ENCODE measurements around the gene AAK1.
"Not testable (repeated sequence)": the region's sequence is repeated elsewhere in the genome, so short reads cannot be mapped to it uniquely, and the experiment has no call there.

Gene AAK1

DNA sequence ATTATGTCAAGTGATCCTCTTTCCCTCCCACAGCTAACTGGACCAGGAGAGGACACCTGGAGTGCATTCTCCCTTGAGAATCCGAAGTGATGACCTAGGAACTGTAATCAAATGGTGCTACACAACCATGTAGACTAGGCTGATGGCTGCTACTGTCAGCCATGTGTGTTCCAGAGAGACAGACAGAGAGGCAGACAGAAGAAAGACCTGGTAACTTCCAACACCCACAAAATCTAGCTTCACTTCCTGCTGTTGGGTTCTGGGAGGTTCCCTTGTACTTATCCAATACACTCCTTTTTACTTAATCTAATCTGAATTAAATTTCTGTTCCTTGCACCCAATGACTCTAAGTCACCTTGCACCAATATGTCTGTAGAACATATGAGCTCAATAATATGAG lies 72.3 kb downstream of the AAK1 start:
- no peak for DNase-seq

GRCh38 chr2:69570474-69570873 lies 73.1 kb downstream of the AAK1 start:
- no peak for DNase-seq

GRCh38 chr2:69567909-69568300 lies 75.6 kb downstream of the AAK1 start:
- DNase-seq = no peak

GRCh38 chr2:69567157-69567908 lies 76.2 kb downstream of the AAK1 start:
- DNase-seq = no peak

DNA sequence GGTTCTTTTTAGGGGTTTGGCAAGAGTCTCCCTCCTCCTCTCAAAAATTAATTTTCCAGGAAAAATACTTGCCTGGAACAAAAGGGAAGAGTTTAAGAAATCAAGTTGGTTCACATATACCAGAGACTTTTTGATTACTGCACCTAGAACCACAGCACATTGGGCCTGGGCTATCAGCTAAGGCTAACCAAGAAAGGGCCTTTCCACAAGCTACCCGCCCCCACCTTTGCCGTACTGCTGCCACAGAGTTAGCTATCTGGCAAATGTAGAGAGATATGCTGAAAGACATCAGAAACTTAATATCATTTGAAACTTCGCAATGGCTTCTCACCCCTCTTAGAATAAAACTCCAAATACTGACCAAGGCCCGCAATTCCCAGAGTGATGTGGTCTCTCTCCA lies 76.9 kb downstream of the AAK1 start:
- no peak for DNase-seq

- DNase-seq = no peak
Measured at GRCh38 chr2:69565431-69565839, 78.1 kb downstream of the AAK1 start.

- no peak for DNase-seq
Measured at GRCh38 chr2:69564604-69565003, 78.9 kb downstream of the AAK1 start.

- no peak for DNase-seq
Measured at GRCh38 chr2:69563021-69563420, 80.5 kb downstream of the AAK1 start.

DNA sequence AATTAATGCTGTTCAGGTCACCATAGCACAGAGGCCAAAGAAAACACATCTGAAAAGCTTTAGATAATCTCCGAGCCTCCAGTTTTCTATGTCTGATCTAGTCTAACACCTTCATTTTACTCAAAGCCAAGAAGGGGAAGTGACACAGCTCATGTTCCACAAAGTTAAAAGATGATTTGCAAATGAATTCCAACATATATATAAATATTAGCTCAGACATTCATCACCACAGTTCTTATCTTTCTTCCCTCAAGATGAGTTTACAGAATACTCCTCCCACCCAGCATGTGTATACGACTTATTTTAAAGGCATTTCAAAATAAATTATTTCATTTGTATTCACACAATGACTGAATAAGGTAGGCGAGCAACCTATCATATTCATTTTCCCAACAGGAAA lies 82.4 kb downstream of the AAK1 start:
- no peak for DNase-seq

DNA sequence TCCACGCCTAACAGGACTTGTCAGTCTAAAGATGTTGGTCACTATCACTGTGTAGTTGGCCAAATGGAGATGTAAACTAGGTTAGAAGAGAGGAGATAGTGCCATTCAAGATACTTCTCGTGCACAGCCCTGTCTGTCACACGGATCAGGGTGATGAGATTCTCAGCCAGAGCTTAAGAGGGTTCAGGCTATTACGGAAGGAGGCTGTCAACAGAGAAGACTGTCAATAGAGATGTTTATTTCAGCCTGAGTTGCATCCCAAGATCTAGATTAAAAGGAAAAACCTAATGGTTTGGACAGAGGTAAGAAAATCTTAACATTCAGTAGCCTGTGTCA lies 83.4 kb downstream of the AAK1 start:
- DNase-seq = no peak

GRCh38 chr2:69559442-69560146 lies 83.9 kb downstream of the AAK1 start:
- no peak for DNase-seq

GRCh38 chr2:69556008-69556407 lies 87.5 kb downstream of the AAK1 start:
- no peak for DNase-seq

DNA sequence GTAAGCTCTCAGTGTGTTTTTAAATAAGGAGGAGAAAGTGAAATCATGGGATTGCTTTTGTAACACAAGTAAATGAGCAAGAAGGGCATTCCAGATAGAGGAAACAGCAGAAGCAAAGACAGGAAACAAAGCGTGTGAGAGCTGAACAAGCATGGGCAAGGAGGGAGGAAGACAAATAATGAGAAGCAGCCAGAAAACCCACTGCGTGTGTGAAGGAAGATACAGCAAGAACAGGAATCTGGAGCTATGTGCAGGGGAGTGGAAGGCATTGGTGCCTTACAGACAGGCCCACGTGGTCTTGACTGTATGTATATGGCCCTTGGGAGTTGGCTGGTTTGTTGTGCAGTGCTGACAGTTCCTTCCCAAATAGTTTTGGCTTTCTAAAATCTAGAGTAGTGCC lies 88.6 kb downstream of the AAK1 start:
- no peak for DNase-seq

GRCh38 chr2:69554568-69554967 lies 89.0 kb downstream of the AAK1 start:
- no peak for DNase-seq

DNA sequence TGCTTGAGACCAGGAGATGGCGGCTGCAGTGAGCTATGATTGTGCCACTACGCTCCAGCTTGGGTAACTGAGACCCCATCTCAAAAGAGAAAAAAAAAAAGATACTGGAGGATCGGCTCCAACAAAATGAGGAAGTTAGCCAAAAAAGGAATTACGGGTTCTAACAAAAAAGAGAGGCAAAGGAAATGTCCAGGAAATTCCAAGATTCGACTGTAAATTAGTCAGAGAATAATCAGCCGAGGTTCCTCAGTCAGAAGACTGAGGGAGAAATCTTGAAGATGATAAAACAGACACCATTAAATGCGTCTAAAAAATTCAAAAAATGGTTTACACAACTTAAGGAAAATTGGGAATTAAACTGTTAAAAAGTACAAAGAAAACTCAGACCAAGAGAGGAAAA lies 89.5 kb downstream of the AAK1 start:
- DNase-seq = no peak

DNA sequence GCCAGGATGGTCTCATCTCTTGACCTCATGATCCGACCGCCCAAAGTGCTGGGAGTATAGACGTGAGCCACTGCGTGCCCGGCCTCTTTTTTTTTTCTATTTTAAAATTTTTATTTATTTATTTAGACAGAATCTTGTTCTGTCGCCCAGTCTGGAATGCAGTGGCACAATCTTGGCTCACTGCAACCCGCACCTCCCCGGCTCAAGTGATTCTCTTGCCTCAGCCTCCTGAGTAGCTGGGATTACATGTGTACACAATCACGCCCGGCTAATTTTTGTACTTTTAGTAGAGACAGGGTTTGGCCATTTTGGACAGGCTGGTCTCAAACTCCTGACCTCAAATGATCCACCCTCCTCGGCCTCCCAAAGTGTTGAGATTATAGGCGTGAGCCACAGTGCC lies 93.0 kb downstream of the AAK1 start:
- not testable (repeated sequence) for DNase-seq

GRCh38 chr2:69549421-69549820 lies 94.1 kb downstream of the AAK1 start:
- no peak for DNase-seq

DNA sequence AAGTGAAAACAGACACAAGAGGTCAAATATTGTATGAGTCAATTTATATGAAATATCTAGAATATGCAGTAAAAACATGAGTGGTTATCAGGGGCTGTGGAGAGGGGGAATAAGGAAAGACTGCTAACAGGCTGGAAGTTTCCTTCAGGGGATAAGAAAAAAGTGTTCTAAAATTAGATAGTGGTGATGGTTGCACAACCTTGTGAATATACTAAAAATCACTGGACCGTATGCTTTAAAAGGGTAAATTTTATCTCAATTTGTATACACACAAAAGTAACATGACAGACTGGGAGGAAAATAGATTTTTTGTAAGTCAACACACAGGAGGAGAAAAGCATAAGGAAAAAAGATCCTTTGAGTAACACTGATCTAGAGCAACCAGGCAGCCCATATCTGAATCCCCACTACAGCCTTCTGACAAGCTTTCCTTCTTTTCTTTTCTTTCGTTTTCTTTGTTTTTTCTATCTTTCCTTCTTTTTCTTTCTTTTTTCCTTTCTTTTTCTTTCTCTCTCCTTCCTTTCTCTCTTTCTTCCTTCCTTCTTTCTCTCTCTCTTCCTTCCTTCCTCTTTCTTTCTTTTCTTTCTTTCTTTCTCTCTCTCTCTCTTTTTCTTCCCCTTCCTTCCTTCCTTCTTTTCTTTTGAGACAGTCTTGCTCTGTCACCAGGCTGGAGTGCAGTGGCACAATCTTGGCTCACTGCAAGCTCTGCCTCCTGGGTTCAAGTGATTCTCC lies 95.4 kb downstream of the AAK1 start:
- DNase-seq = no peak

DNA sequence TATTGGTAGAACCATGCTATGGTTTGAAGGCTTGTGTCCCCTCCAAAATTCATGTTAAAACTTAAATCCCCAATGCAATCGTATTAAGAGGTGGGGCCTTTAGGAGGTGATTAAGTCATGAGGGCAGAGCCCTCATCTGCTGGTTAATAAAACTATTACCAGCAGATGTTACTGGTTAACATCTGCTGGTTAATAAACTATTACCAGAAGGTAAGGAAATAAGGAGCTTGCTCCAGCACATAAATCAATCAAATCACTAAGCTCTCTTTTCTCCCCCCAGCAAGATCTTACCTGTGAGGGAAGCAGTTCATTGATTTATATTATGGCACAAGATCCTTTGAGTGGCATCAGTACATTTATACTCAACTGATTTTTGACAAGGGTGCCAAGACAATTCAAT lies 96.9 kb downstream of the AAK1 start:
- DNase-seq = no peak

DNA sequence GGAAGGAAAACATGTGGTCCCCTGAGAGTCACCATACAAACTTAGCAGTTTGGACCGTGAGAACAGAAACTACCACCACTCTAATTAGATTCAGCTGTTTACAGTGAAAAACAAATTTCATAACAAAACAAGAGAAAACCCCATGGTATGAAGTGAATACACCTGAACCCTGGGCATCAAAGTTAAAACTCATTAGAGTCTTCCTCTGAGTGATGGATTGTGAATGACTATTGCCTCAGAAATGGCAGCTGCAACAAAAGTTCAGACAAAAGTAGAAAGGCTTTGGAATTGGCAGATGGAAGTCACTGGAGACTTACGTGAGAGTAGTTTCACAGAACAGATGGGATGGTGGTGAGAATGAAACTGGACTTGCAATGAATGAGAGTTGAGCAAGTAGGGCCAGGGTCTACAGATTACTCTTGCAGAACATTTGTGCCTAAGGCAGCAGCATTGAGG lies 98.0 kb downstream of the AAK1 start:
- DNase-seq = no peak

DNA sequence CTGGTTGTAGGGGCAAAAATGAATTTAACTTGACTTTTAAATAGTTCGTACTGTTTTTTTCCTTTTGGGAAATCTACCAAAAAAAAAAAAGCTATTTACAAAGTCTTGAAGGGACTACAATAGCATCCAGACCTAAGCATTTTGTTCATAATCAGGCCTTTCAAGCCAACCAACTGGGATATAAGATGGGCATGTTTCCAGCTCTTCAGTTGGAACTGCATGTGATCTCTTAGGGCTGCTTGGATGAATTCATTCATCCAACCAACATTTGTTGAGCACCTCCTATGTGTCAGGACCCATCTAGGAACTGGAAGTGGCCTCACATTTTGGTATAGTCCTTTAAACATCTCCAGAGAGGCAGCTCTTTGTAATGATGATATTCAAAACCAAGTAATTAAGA lies 98.6 kb downstream of the AAK1 start:
- DNase-seq = no peak

- DNase-seq = no peak
Measured at GRCh38 chr2:69539549-69539908, 104.0 kb downstream of the AAK1 start.

DNA sequence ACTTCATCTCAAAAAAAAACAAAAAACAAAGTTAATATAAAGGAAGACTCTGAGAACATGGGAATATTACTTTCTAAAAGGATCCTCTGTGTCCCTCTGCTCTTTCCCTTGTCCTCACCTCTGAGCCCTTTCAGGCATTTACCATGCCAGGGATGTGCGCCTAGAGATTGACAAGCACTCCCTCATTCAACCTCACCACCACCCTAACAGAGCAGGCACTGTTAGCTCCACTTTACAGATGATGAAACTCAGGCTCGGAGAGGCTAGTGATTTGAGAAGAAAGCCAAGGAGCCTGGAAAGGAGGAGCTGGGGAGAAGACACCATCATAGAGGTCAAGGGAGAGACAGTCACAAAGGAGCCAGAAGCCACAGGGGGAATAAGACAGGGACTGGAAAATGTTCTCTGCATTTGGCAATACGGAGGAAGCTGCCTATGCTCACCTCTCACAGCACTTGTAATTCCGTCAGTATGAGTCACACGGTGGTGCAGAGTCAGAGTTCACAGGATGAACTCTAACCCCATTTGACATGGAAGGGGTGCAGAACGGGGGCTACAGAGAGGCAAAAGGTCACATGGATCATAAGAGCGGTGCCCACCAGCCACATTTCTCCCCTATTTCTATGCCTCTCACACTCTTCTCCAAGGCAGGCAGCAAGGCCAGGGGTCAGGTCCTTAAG lies 104.5 kb downstream of the AAK1 start:
- no peak for DNase-seq
